Hepatocyte (in vitro differentiated cells): ENCODE data around the gene LGALS3BP. TPM values are rescaled to one million over a fixed set of nuclear protein-coding genes. Genes with fewer than 3 reads are reported as not detected.

ENCODE experiments used
- DNase-seq: peaks from one replicate; pipeline ENCODE4 v3.0.0-alpha.2; 2016; ENCODE audit warnings: low spot score
- H2AFZ ChIP-seq: fragments of 200-600 bp; sonication (generic); 2 replicates; pipeline ENCODE4 v1.6.0; 2016; ENCODE audit warnings: antibody characterized with exemption, mild to moderate bottlenecking
- H3K27ac ChIP-seq: fragments of 200-600 bp; sonication (generic); 2 replicates; pipeline ENCODE4 v1.5.1; 2016; ENCODE audit warnings: mild to moderate bottlenecking
- H3K27me3 ChIP-seq: fragments of 200-600 bp; sonication (generic); 2 replicates; pipeline ENCODE4 v1.6.1; 2016
- H3K36me3 ChIP-seq: fragments of 200-600 bp; sonication (generic); replicated peaks from 2 replicates; pipeline ENCODE4 v1.5.1; 2016; ENCODE audit warnings: low read depth; ENCODE audit not compliant: insufficient read depth
- H3K4me1 ChIP-seq: fragments of 200-600 bp; sonication (generic); 2 replicates; pipeline ENCODE4 v1.5.1; 2016; ENCODE audit warnings: mild to moderate bottlenecking, moderate library complexity; ENCODE audit not compliant: insufficient read depth
- H3K4me2 ChIP-seq: fragments of 200-600 bp; sonication (generic); 2 replicates; pipeline ENCODE4 v1.6.0; 2016
- H3K4me3 ChIP-seq: fragments of 200-600 bp; sonication (generic); 2 replicates; pipeline ENCODE4 v1.5.1; 2016; ENCODE audit warnings: mild to moderate bottlenecking
- H3K79me2 ChIP-seq: fragments of 200-600 bp; sonication (generic); 2 replicates; pipeline ENCODE4 v1.6.0; 2017; ENCODE audit warnings: mild to moderate bottlenecking
- H3K9me2 ChIP-seq: fragments of 200-600 bp; sonication (generic); replicated peaks from 2 replicates; pipeline ENCODE4 v1.6.0; 2017; ENCODE audit warnings: mild to moderate bottlenecking; ENCODE audit not compliant: insufficient read depth
- H3K9me3 ChIP-seq: fragments of 200-600 bp; sonication (generic); 2 replicates; pipeline ENCODE4 v1.5.1; 2016; ENCODE audit warnings: low read depth, mild to moderate bottlenecking
- H4K20me1 ChIP-seq: fragments of 200-600 bp; sonication (generic); 2 replicates; pipeline ENCODE4 v1.6.0; 2016; ENCODE audit warnings: mild to moderate bottlenecking; ENCODE audit not compliant: insufficient read depth, poor library complexity, severe bottlenecking
- EZH2 ChIP-seq: fragments of 200-600 bp; sonication (generic); IDR thresholded peaks from 2 replicates; pipeline ENCODE4 v1.6.1; 2016; ENCODE audit warnings: antibody characterized with exemption, mild to moderate bottlenecking, borderline replicate concordance
- EZH2phosphoT487 ChIP-seq: fragments of 200-600 bp; sonication (generic); IDR thresholded peaks from one replicate; pipeline ENCODE4 v1.6.1; 2018; ENCODE audit warnings: antibody characterized with exemption, mild to moderate bottlenecking, low read depth, moderate library complexity; ENCODE audit not compliant: unreplicated experiment, severe bottlenecking
- WGBS: methylation state at CpG from one replicate; pipeline ENCODE4 v1.1.6; 2016; ENCODE audit warnings: low lambda C conversion rate; ENCODE audit errors: missing lambda C conversion rate; 5-methylcytosine and 5-hydroxymethylcytosine counted together
- polyA plus RNA-seq: library from polyadenylated mRNA; unstranded; fragments of >200 nt; fragmentation: Nextera tagmentation; extraction: Ambion mirVana; gene quantifications from 2 replicates; pipeline ENCODE4 v1.2.1, GENCODE V29; 2016
- total RNA-seq: library from RNA; depleted of rRNA; stranded (reverse); fragments of >200 nt; gene quantifications from 2 replicates; pipeline ENCODE4 v1.2.3, GENCODE V29; 2014
- TF ChIP-seq, protein P1 (sequence below): fragments of 200-600 bp; sonication (generic); IDR thresholded peaks from 2 replicates; pipeline ENCODE4 v1.5.1; 2016; ENCODE audit warnings: antibody characterized with exemption, mild to moderate bottlenecking; ENCODE audit not compliant: poor library complexity

The LGALS3BP gene
- total and polyA plus RNA-seq, 2 experiments from 2014 or later: 305 to 787 TPM

DNA sequence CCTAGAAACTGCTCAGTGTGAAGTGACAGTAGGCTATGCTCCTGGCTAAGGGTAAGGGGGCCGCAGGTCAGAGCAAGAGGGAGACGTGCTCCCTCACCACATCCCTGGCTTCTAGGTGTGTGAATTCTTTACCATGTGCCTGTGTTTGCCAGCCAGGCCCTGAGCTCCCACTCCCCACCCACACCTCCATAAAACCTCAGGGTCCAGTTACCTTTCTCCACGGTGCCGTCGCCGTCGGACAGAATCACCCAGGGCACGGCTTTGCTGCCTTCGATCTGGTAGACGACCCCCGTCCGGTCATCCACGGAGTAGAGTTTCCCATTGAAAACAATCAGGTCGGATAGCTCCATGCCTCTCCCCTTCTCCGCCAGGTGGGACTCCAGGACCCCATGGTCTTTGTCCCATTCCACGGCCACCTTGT, 17.1 kb upstream of the LGALS3BP start:
- Histone ChIP-seq H3K9me3 (no peaks in the 10 kb centered on the region), H3K79me2 (peaks cover 22% of the 10 kb centered on the region), H3K27me3 (no peaks in the 10 kb centered on the region), H3K36me3 (no peaks in the 10 kb centered on the region), H4K20me1 (peaks cover 10% of the 10 kb centered on the region), H3K27ac (no peak overlapping the region), H3K4me3 (no peak overlapping the region), H2AFZ (no peak overlapping the region), H3K4me2 (no peak overlapping the region), H3K9me2 (no peaks in the 10 kb centered on the region), H3K4me1 (peaks cover 9% of the 10 kb centered on the region)
- TF ChIP-seq, protein P1, sequence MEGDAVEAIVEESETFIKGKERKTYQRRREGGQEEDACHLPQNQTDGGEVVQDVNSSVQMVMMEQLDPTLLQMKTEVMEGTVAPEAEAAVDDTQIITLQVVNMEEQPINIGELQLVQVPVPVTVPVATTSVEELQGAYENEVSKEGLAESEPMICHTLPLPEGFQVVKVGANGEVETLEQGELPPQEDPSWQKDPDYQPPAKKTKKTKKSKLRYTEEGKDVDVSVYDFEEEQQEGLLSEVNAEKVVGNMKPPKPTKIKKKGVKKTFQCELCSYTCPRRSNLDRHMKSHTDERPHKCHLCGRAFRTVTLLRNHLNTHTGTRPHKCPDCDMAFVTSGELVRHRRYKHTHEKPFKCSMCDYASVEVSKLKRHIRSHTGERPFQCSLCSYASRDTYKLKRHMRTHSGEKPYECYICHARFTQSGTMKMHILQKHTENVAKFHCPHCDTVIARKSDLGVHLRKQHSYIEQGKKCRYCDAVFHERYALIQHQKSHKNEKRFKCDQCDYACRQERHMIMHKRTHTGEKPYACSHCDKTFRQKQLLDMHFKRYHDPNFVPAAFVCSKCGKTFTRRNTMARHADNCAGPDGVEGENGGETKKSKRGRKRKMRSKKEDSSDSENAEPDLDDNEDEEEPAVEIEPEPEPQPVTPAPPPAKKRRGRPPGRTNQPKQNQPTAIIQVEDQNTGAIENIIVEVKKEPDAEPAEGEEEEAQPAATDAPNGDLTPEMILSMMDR: no peak
- TF ChIP-seq EZH2phosphoT487 (no peak), EZH2 (no peak)
- WGBS: 95% methylated on average over 16 of the region's 16 CpGs
- no peak for DNase-seq

DNA sequence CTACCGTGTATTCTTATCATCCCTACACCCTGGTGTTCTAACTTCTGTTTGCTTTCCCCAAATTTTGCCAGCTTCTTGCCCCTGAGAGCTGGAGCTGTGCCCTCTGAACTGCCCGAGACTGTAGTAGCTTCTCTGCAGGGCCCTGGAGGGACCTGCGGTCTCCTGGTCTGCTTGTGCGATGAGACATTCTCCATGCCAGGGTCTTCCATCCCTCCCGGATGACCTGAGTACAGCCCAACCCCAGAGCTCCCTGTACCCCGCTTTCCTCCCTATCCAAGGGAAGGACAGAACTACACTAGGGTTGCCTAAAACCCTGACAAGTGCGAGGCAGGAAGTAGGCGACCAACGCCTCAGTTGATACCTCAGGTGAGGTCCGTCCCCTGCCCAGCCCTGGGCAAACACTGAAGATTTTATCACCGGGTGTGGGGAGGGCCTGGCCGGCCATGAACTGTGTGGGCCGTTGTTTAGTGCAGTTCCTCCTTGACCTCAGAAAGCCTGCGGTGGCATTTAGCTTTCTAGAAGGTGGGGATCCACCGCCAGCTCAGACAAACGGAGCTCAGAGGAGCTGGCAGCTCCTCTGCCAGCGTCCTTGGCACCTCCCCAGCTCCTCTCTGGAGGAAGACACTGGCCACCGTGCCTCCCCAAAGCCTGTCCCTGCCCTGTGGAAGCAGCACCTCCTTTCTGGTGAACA, 16.2 kb upstream of the LGALS3BP start:
- Histone ChIP-seq H3K9me2 (no peaks in the 10 kb centered on the region), H3K4me1 (peaks cover 9% of the 10 kb centered on the region), H3K36me3 (no peaks in the 10 kb centered on the region), H3K4me2 (peak overlapping the region; percentile 46), H3K9me3 (no peaks in the 10 kb centered on the region), H2AFZ (no peak overlapping the region), H3K4me3 (no peak overlapping the region), H3K79me2 (peaks cover 15% of the 10 kb centered on the region), H4K20me1 (peaks cover 8% of the 10 kb centered on the region), H3K27ac (peak overlapping the region; percentile 56), H3K27me3 (no peaks in the 10 kb centered on the region)
- DNase-seq: peak; percentile 45
- WGBS: 78% methylated on average over 18 of the region's 18 CpGs
- TF ChIP-seq EZH2phosphoT487: no peak
- no peak for TF ChIP-seq EZH2
- TF ChIP-seq, protein P1: no peak

DNA sequence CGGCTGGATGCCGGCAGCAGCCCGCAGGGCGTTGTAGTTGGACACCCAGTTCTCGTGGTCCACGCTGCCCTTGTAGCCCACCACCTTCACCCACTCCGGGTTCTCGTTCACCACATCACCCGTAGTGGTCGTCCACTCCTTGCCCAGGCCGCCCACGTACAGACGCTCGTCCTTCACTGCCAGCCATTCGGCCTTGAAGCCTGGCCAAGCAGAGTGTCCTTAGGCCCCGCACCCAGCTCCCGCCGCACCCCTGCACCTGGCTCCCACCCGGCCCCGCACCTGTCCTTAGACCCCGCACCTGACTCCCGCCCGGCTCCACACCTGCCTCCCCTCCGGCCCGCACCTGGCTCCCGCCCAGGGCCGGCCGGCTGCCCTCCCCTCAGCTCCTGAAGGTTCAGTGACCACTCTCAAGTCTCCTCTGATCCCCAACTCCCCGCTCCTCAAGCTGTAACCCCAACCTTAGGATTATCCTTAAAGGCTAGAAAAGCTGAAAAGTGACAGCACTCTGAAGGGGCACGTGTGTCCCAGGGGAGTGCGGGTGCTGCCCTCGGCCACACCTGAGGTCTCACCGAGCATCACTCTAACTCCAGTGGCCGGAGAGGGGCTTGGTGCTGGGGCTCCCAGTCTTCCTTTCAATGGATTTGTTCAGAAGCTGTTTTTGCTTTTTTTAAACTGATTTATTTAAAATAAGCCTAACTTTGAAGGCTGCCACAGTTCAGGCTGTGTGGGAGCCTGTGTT, 15.5 kb upstream of the LGALS3BP start:
- TF ChIP-seq EZH2phosphoT487 (no peak), EZH2 (no peak)
- TF ChIP-seq, protein P1: no peak
- Histone ChIP-seq H3K27ac (peak overlapping the region; percentile 56), H3K79me2 (peaks cover 9% of the 10 kb centered on the region), H3K9me3 (no peaks in the 10 kb centered on the region), H3K4me2 (no peak overlapping the region), H3K4me3 (no peak overlapping the region), H2AFZ (no peak overlapping the region), H3K9me2 (no peaks in the 10 kb centered on the region), H3K36me3 (no peaks in the 10 kb centered on the region), H3K4me1 (peaks cover 9% of the 10 kb centered on the region), H4K20me1 (peaks cover 4% of the 10 kb centered on the region), H3K27me3 (no peaks in the 10 kb centered on the region)
- 97% methylated on average over 19 of the region's 34 CpGs for WGBS
- DNase-seq: no peak
